IgD-negative memory B cell (primary cell): Measurements from ENCODE around the gene STAB1. TPM values are rescaled to one million over a fixed set of nuclear protein-coding genes. Genes with fewer than 3 reads are reported as not detected.

Source experiments
- H3K27ac Mint-ChIP-seq, 3 donors: one replicate each; pipeline ENCODE4 v1.8.0; 2020 to 2022; ENCODE audit warnings: mild to moderate bottlenecking in 3 of 3, mixed read lengths in 3 of 3, moderate library complexity in 1 of 3
- H3K27me3 Mint-ChIP-seq: one replicate; pipeline ENCODE4 v1.8.0; 2021; ENCODE audit warnings: mixed read lengths
- H3K36me3 Mint-ChIP-seq: one replicate; pipeline ENCODE4 v1.8.0; 2020; ENCODE audit warnings: mild to moderate bottlenecking, mixed read lengths
- H3K4me1 Mint-ChIP-seq, 3 donors: one replicate each; pipeline ENCODE4 v1.8.0; 2020 to 2022; ENCODE audit warnings: mixed read lengths in 3 of 3, mild to moderate bottlenecking in 1 of 3
- H3K4me3 Mint-ChIP-seq, 4 donors: one replicate each; pipeline ENCODE4 v1.8.0; 2020 to 2022; ENCODE audit warnings: mild to moderate bottlenecking in 4 of 4, mixed read lengths in 4 of 4, moderate library complexity in 3 of 4
- H3K9me3 Mint-ChIP-seq, 3 donors: one replicate each; pipeline ENCODE4 v1.8.0; 2020 to 2021; ENCODE audit warnings: mixed read lengths in 3 of 3, mild to moderate bottlenecking in 1 of 3
- polyA plus RNA-seq: library from polyadenylated mRNA; unstranded; fragments of 300-500 nt; fragmentation: Illumina TruSeq; gene quantifications from one replicate; pipeline ENCODE4 v1.2.3, GENCODE V29; 2021

STAB1 gene
- polyA plus RNA-seq, 1 donor from 2014 or later = not detected

DNA sequence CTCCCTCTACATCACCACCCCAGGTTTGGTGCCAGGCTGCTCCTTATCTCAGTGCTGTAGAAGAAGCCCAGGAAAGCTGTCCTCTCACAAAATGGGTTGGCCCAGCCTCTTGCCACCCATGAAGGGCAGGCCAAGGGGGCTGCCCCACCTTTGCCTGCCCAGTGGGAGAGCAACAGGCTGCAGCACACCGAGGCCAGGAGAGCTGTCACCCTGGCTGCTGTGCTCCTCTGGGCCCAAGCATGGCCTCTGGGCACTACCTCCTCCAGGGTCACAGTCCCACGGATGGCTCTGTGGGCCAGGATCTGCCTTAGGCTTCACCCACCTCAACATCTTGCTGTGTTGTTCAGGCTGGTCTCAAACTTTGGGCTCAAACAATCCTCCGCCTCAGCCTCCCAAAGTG lies 6.4 kb upstream of the STAB1 start:
- Mint-ChIP-seq H3K4me3 (no peak overlapping the region), H3K36me3 (peaks cover 1% of the 10 kb centered on the region), H3K4me1 (no peaks in the 10 kb centered on the region), H3K27me3 (no peaks in the 10 kb centered on the region), H3K9me3 (no peaks in the 10 kb centered on the region), H3K27ac (no peak overlapping the region)

DNA sequence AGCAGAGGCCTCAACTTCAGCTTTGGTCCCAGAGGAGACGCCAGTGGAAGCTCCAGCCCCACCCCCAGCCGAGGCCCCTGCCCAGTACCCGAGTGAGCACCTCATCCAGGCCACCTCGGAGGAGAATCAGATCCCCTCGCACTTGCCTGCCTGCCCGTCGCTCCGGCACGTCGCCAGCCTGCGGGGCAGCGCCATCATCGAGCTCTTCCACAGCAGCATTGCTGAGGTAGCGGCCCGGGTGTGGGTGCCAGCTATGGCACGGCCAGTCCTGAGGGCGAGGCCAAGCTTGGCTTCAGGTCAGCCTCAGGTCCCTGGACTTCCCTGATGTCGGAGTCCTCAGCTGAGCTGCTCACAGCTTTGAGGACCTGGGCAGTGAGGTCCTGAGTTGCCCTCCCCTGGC lies 5.7 kb upstream of the STAB1 start:
- no peak overlapping the region for H3K4me3 Mint-ChIP-seq
- peaks cover 1% of the 10 kb centered on the region for H3K36me3 Mint-ChIP-seq
- no peaks in the 10 kb centered on the region for H3K9me3 Mint-ChIP-seq
- no peak overlapping the region for H3K27ac Mint-ChIP-seq
- no peaks in the 10 kb centered on the region for H3K27me3 Mint-ChIP-seq
- H3K4me1 Mint-ChIP-seq = no peaks in the 10 kb centered on the region

DNA sequence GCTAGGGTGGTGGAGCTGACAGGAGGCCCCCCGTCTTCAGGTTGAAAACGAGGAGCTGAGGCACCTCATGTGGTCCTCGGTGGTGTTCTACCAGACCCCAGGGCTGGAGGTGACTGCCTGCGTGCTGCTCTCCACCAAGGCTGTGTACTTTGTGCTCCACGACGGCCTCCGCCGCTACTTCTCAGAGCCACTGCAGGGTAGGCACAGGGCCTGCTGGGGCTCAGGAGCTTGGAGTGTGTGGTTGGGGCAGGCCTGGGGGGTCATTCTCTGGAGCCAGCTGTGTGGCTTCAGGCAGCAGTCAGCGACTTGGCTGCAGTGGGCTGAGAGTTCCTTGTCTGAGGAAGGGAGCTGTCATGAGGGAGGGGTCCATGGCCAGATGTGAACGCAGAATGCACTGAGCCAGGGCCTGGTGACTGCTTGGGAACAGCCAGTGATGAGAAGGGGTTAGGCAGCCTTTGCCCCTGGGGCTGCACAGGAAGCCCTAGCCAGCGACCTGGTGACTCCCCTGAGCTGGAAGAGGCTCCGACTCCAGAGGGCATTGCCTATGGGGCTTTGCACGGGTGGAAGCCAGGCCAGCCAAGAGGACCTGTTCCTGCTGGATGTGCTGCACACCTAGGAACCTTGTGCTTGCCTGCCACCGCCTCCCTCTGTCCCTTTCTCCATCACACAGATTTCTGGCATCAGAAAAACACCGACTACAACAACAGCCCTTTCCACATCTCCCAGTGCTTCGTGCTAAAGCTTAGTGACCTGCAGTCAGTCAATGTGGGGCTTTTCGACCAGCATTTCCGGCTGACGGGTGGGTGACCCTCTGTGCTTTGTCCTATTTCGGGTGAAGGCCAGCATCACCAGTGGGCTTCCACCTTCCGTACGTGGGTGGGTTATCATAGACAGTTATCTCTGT lies 4.9 kb upstream of the STAB1 start:
- Mint-ChIP-seq H3K4me1 (no peaks in the 10 kb centered on the region), H3K4me3 (no peak overlapping the region), H3K36me3 (peaks cover 1% of the 10 kb centered on the region), H3K9me3 (no peaks in the 10 kb centered on the region), H3K27ac (peak overlapping the region in 1 of 3 donors; percentile 89), H3K27me3 (no peaks in the 10 kb centered on the region)

DNA sequence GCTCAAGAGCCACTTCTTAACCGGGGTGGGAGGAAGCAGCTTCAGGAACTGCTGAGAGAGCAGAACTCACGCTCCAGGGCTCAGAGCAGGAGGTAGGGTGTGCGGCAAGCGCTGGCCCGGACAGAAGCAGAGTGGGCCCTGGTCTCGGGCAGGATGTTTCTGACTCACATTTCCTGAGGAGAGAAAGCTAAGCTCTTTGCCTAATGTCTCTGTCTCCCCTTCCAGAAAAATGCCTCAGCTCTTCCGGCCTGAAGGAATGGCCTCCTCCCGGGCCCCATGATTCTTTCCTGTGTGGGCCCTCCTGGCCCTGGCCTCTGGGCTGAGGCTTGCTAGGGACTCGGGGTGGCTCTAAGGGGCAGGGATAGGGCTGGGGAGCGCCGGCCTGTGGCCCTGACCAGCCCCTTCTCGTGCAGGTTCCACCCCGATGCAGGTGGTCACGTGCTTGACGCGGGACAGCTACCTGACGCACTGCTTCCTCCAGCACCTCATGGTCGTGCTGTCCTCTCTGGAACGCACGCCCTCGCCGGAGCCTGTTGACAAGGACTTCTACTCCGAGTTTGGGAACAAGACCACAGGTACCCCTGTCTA lies 4.1 kb upstream of the STAB1 start:
- no peaks in the 10 kb centered on the region for H3K9me3 Mint-ChIP-seq
- no peak overlapping the region for H3K4me3 Mint-ChIP-seq
- peaks cover 1% of the 10 kb centered on the region for H3K36me3 Mint-ChIP-seq
- no peaks in the 10 kb centered on the region for H3K27me3 Mint-ChIP-seq
- no peaks in the 10 kb centered on the region for H3K4me1 Mint-ChIP-seq
- no peak overlapping the region for H3K27ac Mint-ChIP-seq

DNA sequence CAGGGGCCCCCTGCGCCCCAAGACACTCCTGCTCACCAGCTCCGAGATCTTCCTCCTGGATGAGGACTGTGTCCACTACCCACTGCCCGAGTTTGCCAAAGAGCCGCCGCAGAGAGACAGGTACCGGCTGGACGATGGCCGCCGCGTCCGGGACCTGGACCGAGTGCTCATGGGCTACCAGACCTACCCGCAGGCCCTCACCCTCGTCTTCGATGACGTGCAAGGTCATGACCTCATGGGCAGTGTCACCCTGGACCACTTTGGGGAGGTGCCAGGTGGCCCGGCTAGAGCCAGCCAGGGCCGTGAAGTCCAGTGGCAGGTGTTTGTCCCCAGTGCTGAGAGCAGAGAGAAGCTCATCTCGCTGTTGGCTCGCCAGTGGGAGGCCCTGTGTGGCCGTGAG lies 3.1 kb upstream of the STAB1 start:
- Mint-ChIP-seq H3K4me3 (no peak overlapping the region), H3K4me1 (no peaks in the 10 kb centered on the region), H3K36me3 (no peaks in the 10 kb centered on the region), H3K27me3 (no peaks in the 10 kb centered on the region), H3K9me3 (no peaks in the 10 kb centered on the region), H3K27ac (no peak overlapping the region)

DNA sequence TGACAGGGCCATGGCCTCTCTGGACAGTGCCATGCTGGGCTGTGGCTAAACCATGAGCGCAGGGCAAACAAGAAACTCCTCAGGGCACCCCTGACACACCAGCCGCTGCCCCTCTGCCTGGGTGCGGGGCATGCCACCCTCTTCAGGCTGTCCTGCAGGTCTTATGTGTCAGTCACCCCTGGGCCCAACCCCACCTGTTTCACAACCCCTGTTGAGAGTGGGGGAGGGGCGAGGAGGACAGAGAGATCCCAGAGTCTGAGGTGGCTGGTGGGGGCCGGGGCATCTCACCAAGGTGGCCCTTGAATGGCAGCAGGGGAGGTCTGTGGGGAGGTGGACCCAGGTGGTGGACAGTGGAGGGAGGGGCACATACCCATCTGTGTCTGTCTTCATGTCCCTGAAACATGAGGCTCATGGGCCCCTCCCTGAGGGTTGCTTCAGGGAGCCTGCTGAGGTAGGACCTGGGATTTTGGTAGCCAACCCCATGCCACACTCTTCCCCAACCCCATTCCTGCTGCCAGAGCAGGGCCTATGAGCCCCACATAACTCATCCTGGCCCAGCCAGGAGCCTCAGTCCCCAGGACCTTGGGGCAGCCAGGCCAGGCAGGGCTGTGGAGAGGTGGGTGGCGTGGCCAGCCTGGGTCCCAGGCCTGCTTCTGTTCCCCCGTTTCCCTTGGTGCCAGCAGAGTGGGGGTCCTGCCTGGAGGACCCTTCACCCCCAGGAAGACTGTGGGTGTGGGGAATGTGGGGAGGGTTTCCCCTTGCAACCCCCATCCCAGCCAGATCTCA lies 1.7 kb upstream of the STAB1 start:
- no peak overlapping the region for H3K27ac Mint-ChIP-seq
- H3K36me3 Mint-ChIP-seq = no peaks in the 10 kb centered on the region
- H3K4me3 Mint-ChIP-seq = no peak overlapping the region
- H3K4me1 Mint-ChIP-seq = peaks cover under 1 to 2% (median 1%) of the 10 kb centered on the region in 3 donors
- H3K9me3 Mint-ChIP-seq = no peaks in the 10 kb centered on the region
- no peaks in the 10 kb centered on the region for H3K27me3 Mint-ChIP-seq

DNA sequence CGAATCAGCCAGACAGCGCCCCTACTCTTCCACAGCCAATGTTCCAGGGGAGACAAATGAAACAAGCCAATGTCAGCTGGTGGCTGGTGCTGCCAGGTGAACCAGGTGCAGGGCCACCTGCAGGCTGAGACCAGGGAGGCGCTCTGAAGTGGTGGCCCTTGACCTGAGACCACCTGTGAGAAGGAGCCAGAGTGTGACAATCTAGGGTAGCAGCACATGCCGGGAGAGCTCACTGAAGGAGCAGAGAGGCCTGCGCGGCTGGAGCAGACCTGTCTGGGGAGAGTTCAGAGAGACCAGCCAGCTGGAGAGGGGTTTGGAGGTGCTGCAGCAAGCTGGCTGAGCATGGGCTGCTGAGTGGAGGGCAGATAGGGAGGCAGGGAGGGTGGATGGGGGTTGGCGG lies 693 bp upstream of the STAB1 start:
- Mint-ChIP-seq H3K4me3 (no peak overlapping the region), H3K27ac (peak overlapping the region in 1 of 3 donors; percentile 23), H3K27me3 (peaks cover 1% of the 10 kb centered on the region), H3K4me1 (peaks cover 4 to 8% (median 6%) of the 10 kb centered on the region in 3 donors), H3K36me3 (no peaks in the 10 kb centered on the region), H3K9me3 (no peaks in the 10 kb centered on the region)

DNA sequence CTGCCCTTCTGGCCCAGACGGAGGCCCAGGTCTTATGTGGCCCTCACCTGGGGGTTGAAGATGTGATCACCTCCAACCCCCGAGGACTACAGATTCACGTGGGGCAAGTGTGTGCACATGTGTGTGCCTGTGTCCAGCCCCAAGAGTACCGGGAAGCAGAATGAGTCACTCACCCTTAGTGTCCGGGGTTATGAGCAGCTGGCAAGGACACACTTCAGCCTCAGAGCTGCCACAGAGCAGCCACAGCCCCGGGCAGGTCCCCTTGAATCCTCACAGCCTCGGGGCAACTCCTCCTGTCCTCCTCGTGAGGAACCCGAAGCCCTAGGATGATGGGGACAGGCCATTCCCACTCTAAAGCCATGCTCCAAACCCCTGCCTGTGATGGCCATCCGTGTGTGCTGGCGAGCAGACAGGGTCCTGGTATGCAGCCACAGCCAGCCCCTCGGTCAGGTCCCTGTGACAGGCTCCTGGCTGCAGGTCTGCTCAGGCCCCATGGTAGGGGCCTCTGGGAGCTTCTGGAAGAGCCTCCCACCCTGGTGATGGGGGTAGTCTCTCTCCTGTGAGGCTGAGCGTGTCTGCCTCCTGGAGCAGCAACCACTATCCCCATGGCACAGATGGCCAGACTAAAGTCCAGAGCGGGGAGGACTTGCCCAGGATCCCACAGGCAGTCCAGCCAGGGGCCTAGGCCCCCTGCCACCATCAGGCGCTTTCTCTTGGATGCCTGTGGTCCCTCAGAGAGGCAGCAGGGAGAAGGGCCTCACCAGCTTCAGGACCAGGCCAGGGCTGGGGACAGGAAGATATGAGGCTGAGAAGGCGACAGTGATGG lies 852 bp downstream of the STAB1 start:
- H3K4me1 Mint-ChIP-seq = peaks cover 4 to 8% (median 6%) of the 10 kb centered on the region in 3 donors
- no peak overlapping the region for H3K4me3 Mint-ChIP-seq
- peaks cover 1% of the 10 kb centered on the region for H3K27me3 Mint-ChIP-seq
- H3K9me3 Mint-ChIP-seq = no peaks in the 10 kb centered on the region
- no peak overlapping the region for H3K27ac Mint-ChIP-seq
- H3K36me3 Mint-ChIP-seq = no peaks in the 10 kb centered on the region

DNA sequence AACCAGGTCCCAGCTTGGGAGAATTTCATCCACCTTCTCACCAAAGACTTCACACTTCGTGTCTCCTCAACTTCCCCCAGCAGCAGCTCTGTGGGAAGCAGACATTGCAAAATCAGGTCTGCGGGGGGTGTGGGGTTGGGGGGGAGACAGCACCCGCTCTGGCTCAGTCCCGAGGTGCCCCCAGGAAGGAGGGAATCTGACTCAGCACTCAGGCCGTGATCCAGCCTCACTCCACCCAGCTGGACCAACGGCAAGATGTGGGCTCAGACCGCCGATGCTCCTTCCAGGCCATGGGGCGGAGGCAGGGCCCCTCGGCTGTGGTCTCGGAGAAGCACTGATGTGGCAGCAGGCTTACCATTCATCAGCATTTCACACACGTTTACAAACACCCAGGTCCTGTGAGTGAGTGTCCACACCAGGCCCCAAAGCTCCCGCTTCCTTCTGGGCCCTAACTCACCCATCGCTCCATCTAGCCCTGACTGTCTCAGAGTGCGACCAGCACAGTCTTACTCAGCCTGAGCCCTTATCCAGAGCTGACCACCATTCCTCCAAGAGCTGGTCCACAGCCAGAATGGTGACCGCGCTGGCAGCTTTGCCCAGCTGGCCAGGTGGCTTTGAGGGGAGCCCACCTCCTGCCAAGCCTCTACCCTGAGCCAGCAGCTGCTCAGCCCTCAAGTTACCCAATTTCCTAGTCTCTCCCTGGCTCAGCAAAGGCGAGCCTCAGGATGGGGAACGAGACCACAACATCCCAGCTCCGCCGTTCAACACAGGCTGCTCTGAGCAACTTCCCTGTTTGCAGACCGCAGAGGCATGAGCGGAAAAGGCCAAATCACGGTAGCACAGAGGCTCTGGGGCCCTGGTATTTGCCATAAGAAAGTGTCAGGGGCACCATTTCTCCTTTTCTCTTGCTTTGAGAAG lies 3.3 kb downstream of the STAB1 start:
- Mint-ChIP-seq H3K27me3 (peaks cover 1% of the 10 kb centered on the region), H3K4me1 (peaks cover 6 to 8% (median 7%) of the 10 kb centered on the region in 3 donors), H3K9me3 (no peaks in the 10 kb centered on the region), H3K36me3 (no peaks in the 10 kb centered on the region), H3K4me3 (peak overlapping the region in 2 of 4 donors; percentile 46 to 51), H3K27ac (peak overlapping the region in 1 of 3 donors; percentile 73)

DNA sequence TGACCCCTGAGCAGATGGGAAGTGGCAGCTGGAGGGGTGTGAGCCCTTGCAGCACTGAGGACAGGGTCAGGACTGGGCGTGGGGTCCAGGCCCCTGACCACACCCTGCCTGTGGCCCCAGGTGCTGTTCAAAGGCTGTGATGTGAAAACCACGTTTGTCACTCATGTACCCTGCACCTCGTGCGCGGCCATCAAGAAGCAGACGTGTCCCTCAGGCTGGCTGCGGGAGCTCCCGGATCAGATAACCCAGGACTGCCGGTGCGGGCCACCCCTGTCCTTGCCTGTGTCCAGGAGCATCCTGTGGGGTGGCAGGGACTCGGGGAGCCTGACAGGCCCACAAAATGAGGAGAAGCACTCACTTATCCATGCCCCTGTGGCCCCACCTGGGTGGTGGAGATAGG lies 5.9 kb downstream of the STAB1 start:
- peaks cover 6 to 8% (median 7%) of the 10 kb centered on the region in 3 donors for H3K4me1 Mint-ChIP-seq
- peaks cover 1% of the 10 kb centered on the region for H3K27me3 Mint-ChIP-seq
- H3K9me3 Mint-ChIP-seq = no peaks in the 10 kb centered on the region
- no peak overlapping the region for H3K27ac Mint-ChIP-seq
- H3K36me3 Mint-ChIP-seq = no peaks in the 10 kb centered on the region
- no peak overlapping the region for H3K4me3 Mint-ChIP-seq

DNA sequence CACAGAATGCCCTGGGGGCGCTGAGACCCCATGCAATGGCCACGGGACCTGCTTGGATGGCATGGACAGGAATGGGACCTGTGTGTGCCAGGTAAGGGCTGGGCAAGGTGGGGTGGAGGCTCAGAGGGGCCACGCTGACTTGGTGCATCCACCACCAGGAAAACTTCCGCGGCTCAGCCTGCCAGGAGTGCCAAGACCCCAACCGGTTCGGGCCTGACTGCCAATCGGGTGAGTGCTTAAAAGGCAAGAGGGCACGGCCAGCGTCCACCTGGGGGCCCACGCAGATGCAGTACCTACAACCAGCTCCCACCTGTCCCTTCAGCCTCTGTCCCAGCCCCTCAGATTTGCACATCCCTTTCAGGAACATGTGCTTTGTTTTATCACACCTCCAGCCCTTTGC lies 6.9 kb downstream of the STAB1 start:
- peaks cover 1% of the 10 kb centered on the region for H3K27me3 Mint-ChIP-seq
- peaks cover 6 to 8% (median 7%) of the 10 kb centered on the region in 3 donors for H3K4me1 Mint-ChIP-seq
- H3K9me3 Mint-ChIP-seq = no peaks in the 10 kb centered on the region
- no peak overlapping the region for H3K4me3 Mint-ChIP-seq
- H3K27ac Mint-ChIP-seq = peak overlapping the region in 1 of 3 donors; percentile 74
- peaks cover 2% of the 10 kb centered on the region for H3K36me3 Mint-ChIP-seq

DNA sequence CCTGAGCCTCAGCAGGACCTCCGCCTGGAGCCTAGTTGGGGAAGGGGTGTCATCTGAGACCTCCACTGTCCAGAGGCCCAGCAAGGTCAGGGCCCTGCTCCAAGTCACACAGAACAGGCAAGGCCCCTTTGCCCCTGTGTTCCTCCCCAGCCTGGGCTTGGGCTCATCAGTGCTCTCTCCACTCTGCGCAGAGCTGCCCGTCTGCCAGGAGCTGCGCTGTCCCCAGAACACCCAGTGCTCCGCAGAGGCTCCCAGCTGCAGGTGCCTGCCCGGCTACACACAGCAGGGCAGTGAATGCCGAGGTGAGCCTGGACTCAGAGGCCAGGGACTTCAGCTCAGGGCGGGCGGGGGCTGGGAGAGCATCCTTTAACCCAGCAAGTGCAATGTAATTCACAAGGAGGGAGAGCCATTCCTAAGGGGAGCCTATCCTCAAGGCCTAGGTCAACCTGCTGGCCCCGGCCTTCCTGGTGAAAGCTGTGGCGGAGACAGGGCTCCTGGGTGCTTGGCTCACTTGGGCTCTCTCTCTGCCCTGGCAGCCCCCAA lies 7.7 kb downstream of the STAB1 start:
- H3K27me3 Mint-ChIP-seq = peaks cover 1% of the 10 kb centered on the region
- H3K4me1 Mint-ChIP-seq = peaks cover 6 to 8% (median 7%) of the 10 kb centered on the region in 3 donors
- peaks cover 2% of the 10 kb centered on the region for H3K36me3 Mint-ChIP-seq
- H3K9me3 Mint-ChIP-seq = no peaks in the 10 kb centered on the region
- no peak overlapping the region for H3K4me3 Mint-ChIP-seq
- no peak overlapping the region for H3K27ac Mint-ChIP-seq

DNA sequence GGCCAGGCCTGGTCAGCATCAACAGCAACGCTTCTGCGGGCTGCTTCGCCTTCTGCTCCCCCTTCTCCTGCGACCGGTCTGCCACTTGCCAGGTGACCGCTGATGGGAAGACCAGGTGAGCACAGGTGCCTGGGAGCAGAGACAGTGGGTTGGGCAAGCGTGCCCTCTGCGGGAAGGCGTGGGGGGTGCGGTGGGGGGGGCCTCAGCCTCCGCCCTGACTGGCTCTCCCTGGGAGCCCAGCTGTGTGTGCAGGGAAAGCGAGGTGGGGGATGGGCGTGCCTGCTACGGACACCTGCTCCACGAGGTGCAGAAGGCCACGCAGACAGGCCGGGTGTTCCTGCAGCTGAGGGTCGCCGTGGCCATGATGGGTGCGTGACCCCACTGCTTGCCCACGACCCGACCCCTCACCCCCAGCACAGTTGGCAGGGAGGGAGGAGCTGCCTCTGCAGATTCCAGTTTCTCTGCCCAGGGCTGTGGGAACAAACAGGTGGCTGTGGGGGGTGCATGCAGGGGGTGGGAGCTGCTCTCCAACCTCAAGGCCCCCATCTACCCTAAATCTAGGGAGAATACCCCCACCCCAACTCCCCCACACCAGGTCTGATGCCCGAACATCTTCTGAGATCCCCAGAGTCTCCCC lies 8.8 kb downstream of the STAB1 start:
- peaks cover under 1 to 4% (median 2%) of the 10 kb centered on the region in 3 donors for H3K4me1 Mint-ChIP-seq
- H3K36me3 Mint-ChIP-seq = peaks cover 2% of the 10 kb centered on the region
- H3K27ac Mint-ChIP-seq = no peak overlapping the region
- H3K27me3 Mint-ChIP-seq = no peaks in the 10 kb centered on the region
- no peaks in the 10 kb centered on the region for H3K9me3 Mint-ChIP-seq
- no peak overlapping the region for H3K4me3 Mint-ChIP-seq
